Mesenchymal stem cell (in vitro differentiated cells and primary cell): ENCODE results near the gene TSC1.

Experiments
- DNase-seq: peaks from one replicate; pipeline ENCODE4 v3.0.0-alpha.2; 2013
- H2AFZ ChIP-seq: one replicate; pipeline ENCODE4 v1.6.1; 2013; ENCODE audit warnings: low read depth, mild to moderate bottlenecking, control low read depth, inconsistent platforms, low read length, moderate library complexity
- H2AK5ac ChIP-seq: 2 replicates; pipeline ENCODE4 v1.6.1; 2013; ENCODE audit warnings: low read length, moderate library complexity, mild to moderate bottlenecking, inconsistent platforms; ENCODE audit not compliant: severe bottlenecking
- H2BK120ac ChIP-seq: one replicate; pipeline ENCODE4 v1.6.1; 2013; ENCODE audit warnings: low read depth, mild to moderate bottlenecking, inconsistent platforms, low read length, moderate library complexity
- H2BK12ac ChIP-seq, 2 experiments: one replicate each; pipeline ENCODE4 v1.6.1; 2013; ENCODE audit warnings: inconsistent platforms in 2 of 2, low read length in 2 of 2, mild to moderate bottlenecking in 2 of 2, moderate library complexity in 2 of 2, control low read depth in 1 of 2
- H2BK15ac ChIP-seq: one replicate; pipeline ENCODE4 v1.6.1; 2013; ENCODE audit warnings: mild to moderate bottlenecking, low read depth, inconsistent platforms; ENCODE audit not compliant: poor library complexity, severe bottlenecking
- H2BK5ac ChIP-seq: 2 replicates; pipeline ENCODE4 v1.6.1; 2013; ENCODE audit warnings: low read depth, mild to moderate bottlenecking, low read length, control low read depth, inconsistent platforms; ENCODE audit not compliant: poor library complexity, severe bottlenecking
- H3K14ac ChIP-seq, 2 experiments: one replicate each; pipeline ENCODE4 v1.6.1; 2013; ENCODE audit warnings: inconsistent platforms in 2 of 2, low read length in 2 of 2, control low read depth in 1 of 2, mild to moderate bottlenecking in 1 of 2, moderate library complexity in 1 of 2
- H3K18ac ChIP-seq, 2 experiments: one replicate each; pipeline ENCODE4 v1.6.1; 2013; ENCODE audit warnings: inconsistent platforms in 2 of 2, low read length in 2 of 2, control low read depth in 1 of 2, low read depth in 1 of 2, mild to moderate bottlenecking in 1 of 2
- H3K23ac ChIP-seq, 2 experiments: one replicate each; pipeline ENCODE4 v1.6.1; 2013; ENCODE audit warnings: inconsistent platforms in 2 of 2, low read length in 2 of 2, mild to moderate bottlenecking in 2 of 2, moderate library complexity in 2 of 2, control low read depth in 1 of 2
- H3K27ac ChIP-seq: 2 replicates; pipeline ENCODE4 v1.5.1; 2013; ENCODE audit warnings: mild to moderate bottlenecking, moderate library complexity, low read length, control low read depth, inconsistent platforms; ENCODE audit not compliant: poor library complexity, severe bottlenecking
- H3K27me3 ChIP-seq, 2 experiments: 2 replicates each; pipeline versions ENCODE4 v1.6.1 to v1.7.0; 2013; ENCODE audit warnings: low read length in 2 of 2, mild to moderate bottlenecking in 2 of 2, moderate library complexity in 2 of 2, control low read depth in 1 of 2, inconsistent platforms in 1 of 2; ENCODE audit not compliant: control insufficient read depth in 1 of 2, insufficient read depth in 1 of 2
- H3K36me3 ChIP-seq, 2 experiments: 2 replicates each; pipeline versions ENCODE4 v1.6.1 to v1.7.0; 2013; ENCODE audit warnings: low read length in 2 of 2, control low read depth in 1 of 2, inconsistent platforms in 1 of 2, low read depth in 1 of 2, mild to moderate bottlenecking in 1 of 2; ENCODE audit not compliant: insufficient read depth in 2 of 2, control insufficient read depth in 1 of 2
- H3K4ac ChIP-seq, 2 experiments: one replicate each; pipeline ENCODE4 v1.6.1; 2013; ENCODE audit warnings: inconsistent platforms in 2 of 2, low read length in 2 of 2, mild to moderate bottlenecking in 2 of 2, moderate library complexity in 2 of 2, control low read depth in 1 of 2, low read depth in 1 of 2
- H3K4me1 ChIP-seq: 2 replicates; pipeline ENCODE4 v1.6.1; 2013; ENCODE audit warnings: low read depth, low read length, control low read depth; ENCODE audit not compliant: control insufficient read depth, insufficient read depth
- H3K4me2 ChIP-seq: 2 replicates; pipeline ENCODE4 v1.6.1; 2013; ENCODE audit warnings: low read length, mild to moderate bottlenecking, inconsistent platforms; ENCODE audit not compliant: poor library complexity, severe bottlenecking
- H3K4me3 ChIP-seq, 2 experiments: 2 replicates each; pipeline versions ENCODE4 v1.5.1 to v1.7.0; 2013; ENCODE audit warnings: low read length in 2 of 2, mild to moderate bottlenecking in 2 of 2, control low read depth in 1 of 2, low read depth in 1 of 2; ENCODE audit not compliant: insufficient read depth in 1 of 2
- H3K79me1 ChIP-seq: replicated peaks from 2 replicates; pipeline ENCODE4 v1.6.1; 2013; ENCODE audit warnings: mild to moderate bottlenecking, control low read depth, low read length, inconsistent platforms; ENCODE audit not compliant: poor library complexity, severe bottlenecking
- H3K9ac ChIP-seq: 2 replicates; pipeline ENCODE4 v1.7.0; 2013; ENCODE audit warnings: mild to moderate bottlenecking, low read length, moderate library complexity
- H3K9me3 ChIP-seq: 2 replicates; pipeline ENCODE4 v1.7.0; 2013; ENCODE audit warnings: mild to moderate bottlenecking, low read length; ENCODE audit not compliant: control insufficient read depth
- H4K8ac ChIP-seq: one replicate; pipeline ENCODE4 v1.6.1; 2013; ENCODE audit warnings: inconsistent platforms, mild to moderate bottlenecking, low read length, moderate library complexity
- H4K91ac ChIP-seq: one replicate; pipeline ENCODE4 v1.6.1; 2013; ENCODE audit warnings: mild to moderate bottlenecking, low read length, inconsistent platforms
- WGBS: methylation state at CpG from one replicate; pipeline ENCODE4 v1.1.7; 2013; ENCODE audit warnings: mixed read lengths; 5-methylcytosine and 5-hydroxymethylcytosine counted together

TSC1 gene

DNA sequence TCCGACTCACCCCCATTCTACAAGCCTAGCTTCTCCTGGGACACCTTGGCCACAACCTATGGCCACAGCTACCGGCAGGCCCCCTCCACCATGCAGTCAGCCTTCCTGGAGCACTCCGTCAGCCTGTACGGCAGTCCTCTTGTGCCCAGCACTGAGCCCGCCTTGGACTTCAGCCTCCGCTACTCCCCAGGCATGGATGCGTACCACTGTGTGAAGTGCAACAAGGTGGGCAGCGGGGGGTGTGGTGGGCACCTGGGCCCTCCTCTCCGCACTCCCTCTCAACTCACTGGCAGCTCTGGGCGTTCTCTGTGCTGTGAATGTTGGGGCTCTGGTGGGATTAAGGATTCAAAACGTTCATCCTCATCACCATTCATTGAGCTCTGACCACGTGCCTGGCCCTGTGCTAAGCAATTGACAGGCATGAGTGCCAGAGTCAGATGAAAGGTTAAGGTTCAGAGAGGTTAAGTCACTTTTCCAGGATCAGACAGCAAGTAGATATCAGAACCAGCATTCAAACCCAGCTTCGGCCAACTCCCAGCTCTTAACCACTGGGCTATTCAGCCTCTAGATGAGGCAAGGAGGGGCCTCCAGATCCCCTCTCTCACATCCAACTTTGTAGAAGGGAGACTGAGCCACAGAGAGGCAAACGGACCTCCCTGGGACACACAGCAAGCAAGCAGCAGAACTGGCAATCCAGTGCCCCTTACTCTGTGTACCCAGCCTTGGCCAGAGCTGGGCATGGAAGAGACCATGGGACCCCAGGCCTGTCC is 44.0 kb upstream of the TSC1 start:
- H3K4me1 ChIP-seq: peaks cover 5% of the 10 kb centered on the region
- H3K36me3 ChIP-seq: no peaks in the 10 kb centered on the region
- H3K79me1 ChIP-seq: no peaks in the 10 kb centered on the region
- H3K27ac ChIP-seq: no peak overlapping the region
- H4K8ac ChIP-seq: no peak overlapping the region
- no peak overlapping the region for H3K4me3 ChIP-seq
- no peak overlapping the region for H3K23ac ChIP-seq
- no peak overlapping the region for H2BK12ac ChIP-seq
- no peak overlapping the region for H3K4me2 ChIP-seq
- no peaks in the 10 kb centered on the region for H3K9me3 ChIP-seq
- peaks cover 74 to 91% of the 10 kb centered on the region in 2 experiments for H3K27me3 ChIP-seq
- no peak overlapping the region for H3K14ac ChIP-seq
- no peak overlapping the region for H3K4ac ChIP-seq
- no peak overlapping the region for H2BK15ac ChIP-seq
- 71% methylated on average over 12 of the region's 14 CpGs for WGBS
- no peak overlapping the region for H2BK5ac ChIP-seq
- H2AK5ac ChIP-seq: no peak overlapping the region
- no peak overlapping the region for H3K18ac ChIP-seq
- H2AFZ ChIP-seq: no peak overlapping the region
- H3K9ac ChIP-seq: no peak overlapping the region
- H2BK120ac ChIP-seq: no peak overlapping the region
- no peak for DNase-seq
- H4K91ac ChIP-seq: no peak overlapping the region

DNA sequence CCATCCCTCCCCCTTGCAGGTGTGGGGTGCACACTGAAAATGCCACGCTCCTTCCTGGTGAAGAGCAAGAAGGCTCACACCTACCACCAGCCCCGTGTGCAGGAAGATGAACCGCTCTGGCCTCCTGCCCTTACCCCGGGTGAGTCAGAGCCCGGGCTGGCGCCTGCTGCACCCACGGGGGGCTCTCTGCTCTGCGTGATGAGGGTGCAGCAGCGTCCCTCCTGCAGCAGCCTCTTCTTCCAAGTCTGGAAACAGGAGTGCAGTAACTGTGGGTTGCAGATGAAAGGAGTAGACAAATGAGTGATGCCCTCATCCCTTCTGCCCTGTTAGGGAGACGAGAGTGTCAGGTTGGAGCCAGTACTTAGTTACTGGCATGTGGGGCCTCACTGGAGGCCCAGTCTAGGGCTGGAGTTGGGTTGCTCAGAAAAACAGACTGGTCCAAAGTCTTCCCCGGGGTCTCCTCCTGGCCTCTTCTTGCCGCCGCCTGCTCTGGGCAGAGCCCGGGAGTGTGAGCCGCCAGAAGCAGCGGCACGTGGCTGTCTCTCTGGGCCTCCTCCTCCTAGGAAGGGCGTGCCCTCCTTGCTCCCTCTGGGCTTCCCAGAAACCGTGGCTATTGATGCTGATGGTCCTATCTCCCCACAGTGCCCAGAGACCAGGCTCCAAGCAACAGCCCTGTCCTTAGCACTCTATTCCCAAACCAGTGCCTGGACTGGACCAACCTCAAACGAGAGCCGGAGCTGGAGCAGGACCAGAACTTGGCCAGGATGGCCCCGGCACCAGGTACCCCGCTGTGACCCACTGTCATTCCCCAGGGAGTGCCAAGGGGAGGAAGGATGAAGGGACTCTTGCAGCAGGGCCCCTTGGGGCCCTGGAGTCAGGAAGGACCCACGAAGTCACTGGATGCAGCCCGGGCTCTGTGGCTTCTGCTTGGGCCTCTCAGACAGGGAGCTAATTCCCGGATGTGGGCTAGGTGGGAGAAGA is 42.5 kb upstream of the TSC1 start:
- H3K4me2 ChIP-seq: no peak overlapping the region
- H3K4me3 ChIP-seq: no peak overlapping the region
- no peaks in the 10 kb centered on the region for H3K36me3 ChIP-seq
- H3K9me3 ChIP-seq: no peaks in the 10 kb centered on the region
- H3K14ac ChIP-seq: no peak overlapping the region
- H3K27ac ChIP-seq: no peak overlapping the region
- H4K91ac ChIP-seq: no peak overlapping the region
- H3K27me3 ChIP-seq: peaks cover 69 to 86% of the 10 kb centered on the region in 2 experiments
- H3K4ac ChIP-seq: no peak overlapping the region
- H3K79me1 ChIP-seq: no peaks in the 10 kb centered on the region
- H3K9ac ChIP-seq: no peak overlapping the region
- H4K8ac ChIP-seq: no peak overlapping the region
- no peak overlapping the region for H3K18ac ChIP-seq
- no peak overlapping the region for H2AFZ ChIP-seq
- DNase-seq: no peak
- H2BK15ac ChIP-seq: no peak overlapping the region
- H2BK120ac ChIP-seq: no peak overlapping the region
- no peak overlapping the region for H2BK5ac ChIP-seq
- no peak overlapping the region for H2AK5ac ChIP-seq
- WGBS: 73% methylated on average over 26 of the region's 26 CpGs
- no peak overlapping the region for H3K23ac ChIP-seq
- H3K4me1 ChIP-seq: peaks cover 5% of the 10 kb centered on the region
- H2BK12ac ChIP-seq: no peak overlapping the region

DNA sequence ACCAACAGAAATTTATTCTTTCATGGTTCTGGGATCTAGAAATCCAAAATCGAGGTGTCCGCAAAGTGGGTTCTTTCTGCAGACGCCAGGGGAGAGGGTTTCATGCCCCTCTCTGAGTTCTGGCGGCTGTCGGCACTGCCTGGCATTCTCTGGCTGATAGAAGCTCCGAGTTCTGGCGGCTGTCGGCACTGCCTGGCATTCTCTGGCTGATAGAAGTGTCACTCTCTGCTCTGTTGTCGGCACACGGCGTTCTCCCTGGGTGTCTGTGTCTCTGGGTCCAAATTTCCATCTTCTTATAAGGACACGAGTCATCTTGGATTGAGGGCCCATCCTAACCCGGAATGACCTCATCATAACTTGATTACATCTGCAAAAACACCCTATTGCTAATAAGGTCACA is 41.7 kb upstream of the TSC1 start:
- H3K18ac ChIP-seq: no peak overlapping the region
- no peak overlapping the region for H3K9ac ChIP-seq
- no peaks in the 10 kb centered on the region for H3K9me3 ChIP-seq
- no peaks in the 10 kb centered on the region for H3K36me3 ChIP-seq
- no peak overlapping the region for H3K4me3 ChIP-seq
- H2BK15ac ChIP-seq: no peak overlapping the region
- no peak overlapping the region for H2BK5ac ChIP-seq
- no peak overlapping the region for H4K91ac ChIP-seq
- no peak overlapping the region for H3K4me2 ChIP-seq
- no peak overlapping the region for H3K14ac ChIP-seq
- H2BK120ac ChIP-seq: no peak overlapping the region
- no peak overlapping the region for H3K23ac ChIP-seq
- H2AK5ac ChIP-seq: no peak overlapping the region
- DNase-seq: no peak
- H4K8ac ChIP-seq: no peak overlapping the region
- 87% methylated on average over 11 of the region's 13 CpGs for WGBS
- no peak overlapping the region for H3K27ac ChIP-seq
- no peak overlapping the region for H3K4ac ChIP-seq
- H2AFZ ChIP-seq: no peak overlapping the region
- peaks cover 63 to 83% of the 10 kb centered on the region in 2 experiments for H3K27me3 ChIP-seq
- no peak overlapping the region for H2BK12ac ChIP-seq
- H3K79me1 ChIP-seq: no peaks in the 10 kb centered on the region
- H3K4me1 ChIP-seq: peaks cover 5% of the 10 kb centered on the region

DNA sequence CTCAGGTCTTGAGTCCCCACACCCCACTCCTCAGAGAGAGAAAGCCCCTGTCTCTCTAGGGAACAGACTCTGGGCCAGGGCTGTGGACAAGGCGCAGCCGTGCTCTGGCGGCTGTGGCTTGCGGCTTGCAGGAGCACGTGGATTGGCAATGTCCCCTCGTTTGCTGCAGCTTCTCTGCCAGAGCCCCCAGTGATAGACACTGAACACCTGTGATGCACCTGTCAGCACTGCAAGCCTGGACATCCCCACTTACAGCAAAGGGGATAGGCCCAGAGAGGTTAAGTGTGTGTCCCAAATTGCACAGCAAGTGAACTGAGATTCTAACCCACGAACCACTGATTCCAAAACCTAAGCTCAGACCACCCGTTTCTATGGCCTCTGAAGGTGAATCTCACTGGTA is 41.1 kb upstream of the TSC1 start:
- Histone ChIP-seq H3K27ac (no peak overlapping the region), H4K8ac (no peak overlapping the region), H3K18ac (no peak overlapping the region), H3K4ac (no peak overlapping the region), H3K4me2 (no peak overlapping the region), H2AFZ (no peak overlapping the region), H3K14ac (no peak overlapping the region), H2BK12ac (no peak overlapping the region), H3K9me3 (no peaks in the 10 kb centered on the region), H2AK5ac (no peak overlapping the region), H3K4me1 (peaks cover 5% of the 10 kb centered on the region), H3K79me1 (no peaks in the 10 kb centered on the region), H2BK5ac (no peak overlapping the region), H3K9ac (no peak overlapping the region), H2BK15ac (no peak overlapping the region), H3K4me3 (no peak overlapping the region), H3K27me3 (peaks cover 64 to 83% of the 10 kb centered on the region in 2 experiments), H4K91ac (no peak overlapping the region), H3K23ac (no peak overlapping the region), H3K36me3 (no peaks in the 10 kb centered on the region), H2BK120ac (no peak overlapping the region)
- no peak for DNase-seq
- 83% methylated on average over 8 of the region's 8 CpGs for WGBS
